Measurements from ENCODE around the gene ACAN.

ACAN gene

GRCh38 chr15:88842156-88842555, 38.9 kb downstream of the ACAN start:
- Mint-ChIP-seq H3K27me3 (ENCODE audit: low read depth) (no peaks in the 10 kb centered on the region), H3K36me3 (ENCODE audit: low read depth) (no peaks in the 10 kb centered on the region), H3K27ac (no peak overlapping the region), H3K4me3 (no peak overlapping the region), H3K9me3 (no peaks in the 10 kb centered on the region), H3K4me1 (ENCODE audit: low read depth) (peaks cover 8% of the 10 kb centered on the region)

GRCh38 chr15:88843334-88843733, 40.1 kb downstream of the ACAN start:
- Mint-ChIP-seq H3K36me3 (ENCODE audit: low read depth) (no peaks in the 10 kb centered on the region), H3K27ac (no peak overlapping the region), H3K9me3 (no peaks in the 10 kb centered on the region), H3K4me3 (no peak overlapping the region), H3K27me3 (ENCODE audit: low read depth) (no peaks in the 10 kb centered on the region), H3K4me1 (ENCODE audit: low read depth) (peaks cover 8% of the 10 kb centered on the region)

DNA sequence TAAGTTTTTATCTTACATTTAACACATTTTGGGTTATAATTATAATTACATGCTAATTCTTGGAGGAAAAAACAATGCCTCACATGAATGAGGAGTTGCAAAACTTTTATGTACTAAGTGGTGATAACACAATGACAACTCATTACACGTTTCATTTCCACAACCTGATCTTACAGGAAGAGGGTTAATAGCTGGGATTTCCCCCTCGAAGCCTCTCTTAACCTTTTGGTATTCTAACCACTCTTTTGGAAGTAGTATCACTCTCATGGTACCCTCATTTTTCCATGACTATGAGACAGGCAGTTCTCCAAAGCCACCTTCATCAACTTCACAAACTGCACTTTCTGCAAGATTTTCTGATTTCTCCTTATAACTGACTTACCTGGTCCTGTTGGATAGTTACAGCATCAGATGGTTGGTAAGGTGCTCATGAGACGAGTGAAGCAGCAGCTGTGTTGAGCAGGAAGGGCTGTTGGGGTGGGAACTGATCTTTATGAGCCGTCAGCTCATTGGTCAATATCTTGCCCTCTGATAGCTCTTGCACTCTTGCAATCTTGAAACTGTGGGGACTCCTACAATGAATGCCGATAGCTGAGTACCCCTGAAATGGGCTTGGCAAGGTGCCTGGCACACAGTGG, 41.6 kb downstream of the ACAN start:
- Mint-ChIP-seq H3K36me3 (ENCODE audit: low read depth) (no peaks in the 10 kb centered on the region), H3K27ac (no peak overlapping the region), H3K4me3 (no peak overlapping the region), H3K9me3 (no peaks in the 10 kb centered on the region), H3K4me1 (ENCODE audit: low read depth) (peaks cover 8% of the 10 kb centered on the region), H3K27me3 (ENCODE audit: low read depth) (no peaks in the 10 kb centered on the region)

DNA sequence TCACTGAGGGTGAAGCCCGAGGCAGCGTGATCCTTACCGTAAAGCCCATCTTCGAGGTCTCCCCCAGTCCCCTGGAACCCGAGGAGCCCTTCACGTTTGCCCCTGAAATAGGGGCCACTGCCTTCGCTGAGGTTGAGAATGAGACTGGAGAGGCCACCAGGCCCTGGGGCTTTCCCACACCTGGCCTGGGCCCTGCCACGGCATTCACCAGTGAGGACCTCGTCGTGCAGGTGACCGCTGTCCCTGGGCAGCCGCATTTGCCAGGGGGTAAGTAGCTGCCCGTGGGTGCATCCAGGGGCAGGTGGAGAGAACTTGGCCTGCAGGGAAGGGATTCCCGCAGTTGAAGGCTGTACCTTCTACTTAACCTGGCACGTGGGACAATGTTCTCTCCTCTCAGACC, 42.4 kb downstream of the ACAN start:
- Mint-ChIP-seq H3K27ac (no peak overlapping the region), H3K4me1 (ENCODE audit: low read depth) (peaks cover 8% of the 10 kb centered on the region), H3K9me3 (no peaks in the 10 kb centered on the region), H3K36me3 (ENCODE audit: low read depth) (no peaks in the 10 kb centered on the region), H3K27me3 (ENCODE audit: low read depth) (no peaks in the 10 kb centered on the region), H3K4me3 (no peak overlapping the region)

GRCh38 chr15:88847144-88847543, 43.9 kb downstream of the ACAN start:
- Mint-ChIP-seq H3K4me3 (no peak overlapping the region), H3K27ac (no peak overlapping the region), H3K9me3 (no peaks in the 10 kb centered on the region), H3K27me3 (ENCODE audit: low read depth) (no peaks in the 10 kb centered on the region), H3K4me1 (ENCODE audit: low read depth) (peaks cover 8% of the 10 kb centered on the region), H3K36me3 (ENCODE audit: low read depth) (no peaks in the 10 kb centered on the region)

DNA sequence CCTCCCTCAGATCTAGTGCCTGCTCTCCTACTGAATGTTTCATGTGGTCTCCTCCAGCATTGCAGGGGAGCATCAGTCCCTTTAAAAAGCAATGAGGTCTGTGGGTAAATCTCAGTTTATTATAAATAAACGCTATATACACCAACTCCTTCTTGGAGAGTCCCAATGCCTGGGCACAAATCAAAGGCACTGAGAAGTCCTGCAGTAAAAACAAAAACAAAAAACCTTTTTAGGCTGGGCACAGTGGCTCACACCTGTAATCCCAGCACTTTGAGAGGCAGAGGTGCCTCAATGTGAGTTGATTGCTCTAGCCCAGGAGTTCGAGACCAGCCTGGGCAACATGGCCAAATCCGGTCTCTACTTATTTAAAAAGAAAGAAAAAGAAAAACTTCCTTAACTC, 45.0 kb downstream of the ACAN start:
- Mint-ChIP-seq H3K4me3 (no peak overlapping the region), H3K9me3 (no peaks in the 10 kb centered on the region), H3K27me3 (ENCODE audit: low read depth) (no peaks in the 10 kb centered on the region), H3K27ac (no peak overlapping the region), H3K36me3 (ENCODE audit: low read depth) (no peaks in the 10 kb centered on the region), H3K4me1 (ENCODE audit: low read depth) (peaks cover 8% of the 10 kb centered on the region)

- peaks cover 6% of the 10 kb centered on the region for H3K4me1 Mint-ChIP-seq (ENCODE audit: low read depth)
- H3K4me3 Mint-ChIP-seq: no peak overlapping the region
- H3K27ac Mint-ChIP-seq: no peak overlapping the region
- peaks cover 3% of the 10 kb centered on the region for H3K9me3 Mint-ChIP-seq
- no peaks in the 10 kb centered on the region for H3K36me3 Mint-ChIP-seq (ENCODE audit: low read depth)
- no peaks in the 10 kb centered on the region for H3K27me3 Mint-ChIP-seq (ENCODE audit: low read depth)
Measured at GRCh38 chr15:88849376-88850072, 46.3 kb downstream of the ACAN start.

DNA sequence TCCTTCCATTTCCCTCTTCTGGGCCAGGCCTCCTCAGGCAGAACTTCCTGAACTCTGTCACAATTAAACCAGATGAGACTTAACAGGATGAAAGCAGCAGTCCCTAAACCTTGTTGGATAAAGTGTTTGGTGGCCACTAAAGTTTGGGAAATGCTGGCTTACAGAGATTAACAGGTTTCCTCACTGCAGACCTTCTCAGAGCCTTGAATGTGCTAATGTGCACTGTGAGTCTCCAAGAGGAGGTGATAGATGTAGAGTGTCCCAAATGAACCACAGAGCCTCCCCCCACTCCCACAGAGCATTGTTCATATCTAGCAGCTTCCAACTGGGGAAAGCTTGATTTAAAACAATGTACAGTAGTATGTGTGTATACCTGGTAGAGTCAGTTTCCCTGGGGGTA, 49.2 kb downstream of the ACAN start:
- no peaks in the 10 kb centered on the region for H3K36me3 Mint-ChIP-seq (ENCODE audit: low read depth)
- no peaks in the 10 kb centered on the region for H3K27me3 Mint-ChIP-seq (ENCODE audit: low read depth)
- H3K4me3 Mint-ChIP-seq: no peak overlapping the region
- H3K27ac Mint-ChIP-seq: no peak overlapping the region
- no peaks in the 10 kb centered on the region for H3K4me1 Mint-ChIP-seq (ENCODE audit: low read depth)
- peaks cover 12% of the 10 kb centered on the region for H3K9me3 Mint-ChIP-seq

DNA sequence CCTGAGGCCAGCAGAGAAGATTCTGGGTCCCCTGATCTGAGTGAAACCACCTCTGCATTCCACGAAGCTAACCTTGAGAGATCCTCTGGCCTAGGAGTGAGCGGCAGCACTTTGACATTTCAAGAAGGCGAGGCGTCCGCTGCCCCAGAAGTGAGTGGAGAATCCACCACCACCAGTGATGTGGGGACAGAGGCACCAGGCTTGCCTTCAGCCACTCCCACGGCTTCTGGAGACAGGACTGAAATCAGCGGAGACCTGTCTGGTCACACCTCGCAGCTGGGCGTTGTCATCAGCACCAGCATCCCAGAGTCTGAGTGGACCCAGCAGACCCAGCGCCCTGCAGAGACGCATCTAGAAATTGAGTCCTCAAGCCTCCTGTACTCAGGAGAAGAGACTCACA, 55.7 kb downstream of the ACAN start:
- H3K4me3 Mint-ChIP-seq: no peak overlapping the region
- no peaks in the 10 kb centered on the region for H3K27me3 Mint-ChIP-seq (ENCODE audit: low read depth)
- H3K27ac Mint-ChIP-seq: no peak overlapping the region
- H3K4me1 Mint-ChIP-seq (ENCODE audit: low read depth): no peaks in the 10 kb centered on the region
- peaks cover 15% of the 10 kb centered on the region for H3K9me3 Mint-ChIP-seq
- no peaks in the 10 kb centered on the region for H3K36me3 Mint-ChIP-seq (ENCODE audit: low read depth)

- H3K4me3 Mint-ChIP-seq: no peak overlapping the region
- peaks cover 12% of the 10 kb centered on the region for H3K9me3 Mint-ChIP-seq
- H3K36me3 Mint-ChIP-seq (ENCODE audit: low read depth): no peaks in the 10 kb centered on the region
Measured at GRCh38 chr15:88859550-88859949, 56.3 kb downstream of the ACAN start.

GRCh38 chr15:88860212-88860611, 57.0 kb downstream of the ACAN start:
- Mint-ChIP-seq H3K4me1 (ENCODE audit: low read depth) (no peaks in the 10 kb centered on the region), H3K9me3 (peaks cover 6% of the 10 kb centered on the region), H3K27ac (no peak overlapping the region), H3K27me3 (ENCODE audit: low read depth) (no peaks in the 10 kb centered on the region), H3K36me3 (ENCODE audit: low read depth) (no peaks in the 10 kb centered on the region), H3K4me3 (no peak overlapping the region)

More at GRCh38 chr15:88859550-88859949, 56.3 kb downstream of the ACAN start:
- H3K4me1 Mint-ChIP-seq (ENCODE audit: low read depth): no peaks in the 10 kb centered on the region
- H3K27me3 Mint-ChIP-seq (ENCODE audit: low read depth): no peaks in the 10 kb centered on the region
- H3K27ac Mint-ChIP-seq: no peak overlapping the region

DNA sequence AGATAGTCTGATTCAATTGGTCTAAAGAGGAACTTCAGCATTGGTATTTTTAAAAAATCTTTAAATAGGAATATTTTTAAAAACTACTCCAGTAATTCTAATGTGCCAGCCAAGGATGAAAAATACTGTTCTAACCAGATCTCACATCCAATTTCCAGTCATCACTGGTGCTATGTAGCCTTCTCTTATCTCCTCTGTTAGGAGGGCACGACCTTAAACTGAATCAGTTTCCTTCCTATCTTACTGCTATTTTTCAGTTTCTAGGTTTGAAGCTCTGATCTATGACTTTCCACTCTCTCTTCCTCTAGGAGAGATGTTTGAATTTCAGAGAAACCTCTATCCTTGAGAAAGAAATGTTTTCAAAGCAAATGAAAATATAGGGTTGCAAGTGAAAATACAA, 60.2 kb downstream of the ACAN start:
- no peaks in the 10 kb centered on the region for H3K27me3 Mint-ChIP-seq (ENCODE audit: low read depth)
- no peaks in the 10 kb centered on the region for H3K9me3 Mint-ChIP-seq
- no peak overlapping the region for H3K27ac Mint-ChIP-seq
- H3K4me1 Mint-ChIP-seq (ENCODE audit: low read depth): no peaks in the 10 kb centered on the region
- H3K4me3 Mint-ChIP-seq: no peak overlapping the region
- no peaks in the 10 kb centered on the region for H3K36me3 Mint-ChIP-seq (ENCODE audit: low read depth)

GRCh38 chr15:88864861-88865497, 61.7 kb downstream of the ACAN start:
- H3K9me3 Mint-ChIP-seq: no peaks in the 10 kb centered on the region

GRCh38 chr15:88865498-88866099, 62.4 kb downstream of the ACAN start:
- H3K27me3 Mint-ChIP-seq (ENCODE audit: low read depth): no peaks in the 10 kb centered on the region
- H3K4me1 Mint-ChIP-seq (ENCODE audit: low read depth): no peaks in the 10 kb centered on the region
- no peak overlapping the region for H3K27ac Mint-ChIP-seq
- H3K9me3 Mint-ChIP-seq: no peaks in the 10 kb centered on the region
- H3K36me3 Mint-ChIP-seq (ENCODE audit: low read depth): no peaks in the 10 kb centered on the region
- no peak overlapping the region for H3K4me3 Mint-ChIP-seq

More at GRCh38 chr15:88864861-88865497, 61.7 kb downstream of the ACAN start:
- Mint-ChIP-seq H3K27ac (no peak overlapping the region), H3K36me3 (ENCODE audit: low read depth) (no peaks in the 10 kb centered on the region), H3K4me1 (ENCODE audit: low read depth) (no peaks in the 10 kb centered on the region), H3K4me3 (no peak overlapping the region), H3K27me3 (ENCODE audit: low read depth) (no peaks in the 10 kb centered on the region)
